NCI-H1417 (cell line): ENCODE results near the gene TIMP2.

ENCODE experiments used
- DNase-seq, 3 experiments: peaks; one replicate each; lab custom pipeline; 2025; lab: John Stamatoyannopoulos, UW

Gene TIMP2

DNA sequence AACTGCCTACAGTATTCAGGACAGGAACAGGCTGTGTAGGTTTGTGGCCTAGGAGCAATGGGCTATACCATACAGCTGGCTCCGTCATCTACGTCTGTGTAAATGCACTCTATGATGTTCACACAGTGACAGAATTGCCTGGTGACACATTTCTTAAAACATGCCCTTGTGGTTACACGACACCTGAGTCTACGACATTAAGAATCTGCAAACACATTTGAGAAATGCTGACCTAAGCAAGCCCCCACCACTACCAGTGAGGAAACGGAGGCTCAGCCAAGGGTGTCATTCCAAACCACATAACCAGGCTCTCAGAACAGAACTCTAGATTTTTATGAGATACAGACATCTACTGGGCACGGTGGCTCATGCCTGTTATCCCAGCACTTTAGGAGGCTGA is 108.1 kb downstream of the TIMP2 start:
- DNase-seq, result no peak

DNA sequence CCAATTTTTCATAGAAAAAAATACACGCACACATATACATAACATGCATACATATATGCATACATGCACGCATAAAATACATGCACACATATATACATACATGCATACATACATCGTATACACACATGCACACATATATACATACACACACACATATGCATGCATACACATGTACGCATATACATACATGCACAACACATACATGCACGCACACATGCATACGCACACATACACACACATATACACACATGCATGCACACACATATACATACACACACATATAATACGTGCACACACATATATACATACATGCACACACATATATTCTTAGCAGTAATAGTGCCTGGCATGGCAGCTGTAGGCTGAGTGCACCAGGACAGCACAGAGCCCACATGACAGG is 109.5 kb downstream of the TIMP2 start:
- no peak for DNase-seq

DNA sequence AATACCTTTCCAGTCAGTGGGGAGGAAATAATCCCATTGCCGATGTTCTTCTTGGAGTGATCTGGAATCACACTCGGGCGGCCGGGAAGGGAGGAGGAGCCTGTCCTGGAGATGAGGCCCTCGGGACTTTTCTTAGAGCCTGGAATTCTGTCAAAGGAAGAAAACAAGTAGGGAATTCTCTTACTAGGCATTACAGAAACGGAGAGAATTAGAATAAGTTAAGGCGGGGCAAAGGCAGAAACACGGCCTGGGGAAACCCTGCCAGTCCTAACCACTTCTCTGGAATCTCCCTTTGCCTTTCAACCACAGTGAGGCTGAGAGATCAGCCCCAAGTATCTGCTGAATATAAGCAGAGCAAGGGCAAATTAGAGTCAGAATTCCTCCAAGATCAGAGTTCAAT is 112.3 kb downstream of the TIMP2 start:
- DNase-seq, result no peak

DNA sequence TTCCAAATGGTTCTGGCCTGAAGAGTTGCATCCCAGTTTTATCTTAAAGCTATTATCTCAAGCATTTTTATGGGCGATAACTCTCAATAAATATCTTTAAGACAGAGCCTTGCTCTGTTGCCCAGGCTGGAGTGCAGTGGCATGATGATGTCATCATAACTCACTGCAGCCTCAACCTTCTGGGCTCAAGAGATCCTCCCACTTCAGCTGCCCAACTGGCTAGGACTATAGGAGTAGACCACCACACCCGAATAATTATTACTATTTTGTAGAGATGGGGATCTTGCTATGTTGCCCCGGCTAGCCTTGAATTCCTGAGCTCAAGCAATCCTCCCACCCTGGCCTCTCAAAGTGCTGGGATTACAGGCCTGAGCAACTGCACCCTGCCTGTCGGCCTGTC is 117.0 kb downstream of the TIMP2 start:
- no peak for DNase-seq

DNA sequence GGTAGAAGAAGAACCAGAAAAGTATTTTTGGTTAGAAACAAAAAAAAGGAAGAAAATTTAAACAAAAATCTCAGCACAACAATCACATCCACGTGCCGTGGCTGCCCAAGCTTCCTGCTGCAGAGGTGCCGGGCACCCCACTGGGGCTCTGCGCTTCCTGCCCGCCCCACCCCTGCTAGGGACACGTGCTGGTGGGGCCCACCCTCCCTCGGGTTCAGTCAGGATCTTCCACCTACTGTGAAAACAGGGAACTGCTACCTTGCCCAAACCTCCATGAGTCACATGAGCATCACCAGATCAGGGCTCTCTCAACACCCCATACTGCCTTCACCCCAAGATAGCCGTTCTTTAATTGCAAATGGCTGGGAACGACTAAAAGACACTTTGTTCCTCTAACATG is 118.7 kb downstream of the TIMP2 start:
- no peak for DNase-seq

DNA sequence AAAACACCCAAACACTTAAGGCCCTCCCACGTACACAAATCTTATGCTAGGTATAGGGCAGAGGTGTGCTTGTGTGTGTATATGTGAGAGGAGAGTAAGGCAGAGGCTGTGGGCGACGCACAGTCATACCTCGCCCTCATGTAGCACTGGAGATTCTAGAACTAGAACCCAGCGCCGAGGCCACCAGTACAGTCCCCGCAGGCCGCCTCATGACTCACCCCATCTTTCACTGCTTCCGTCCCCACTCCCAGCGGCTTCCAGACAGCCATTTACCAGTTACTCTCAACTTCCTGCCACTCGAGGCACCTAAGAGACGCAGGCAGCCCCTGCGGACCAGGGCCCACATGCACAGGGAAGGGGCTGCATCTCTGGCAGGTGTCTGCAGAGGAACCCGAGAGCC is 119.9 kb downstream of the TIMP2 start:
- DNase-seq, result no peak

DNA sequence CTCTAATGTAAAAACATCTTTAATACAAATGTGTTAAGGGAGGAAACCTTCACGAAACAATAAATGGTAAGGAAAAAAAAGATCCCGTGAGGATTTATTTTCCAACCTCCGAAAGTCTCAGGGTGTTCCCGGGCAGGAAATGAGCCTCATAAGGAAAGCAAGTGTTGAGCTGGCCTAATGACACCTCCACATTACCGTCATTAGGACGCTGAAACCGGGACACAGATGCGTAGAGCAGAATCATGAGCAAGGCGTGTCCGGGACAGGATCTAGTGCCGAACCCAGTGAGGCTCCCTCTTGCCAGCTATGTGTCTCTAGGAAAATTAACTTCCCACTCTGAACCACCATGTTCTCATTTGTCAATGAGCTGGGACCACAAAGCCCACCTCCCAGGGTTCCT is 120.4 kb downstream of the TIMP2 start:
- no peak for DNase-seq

DNA sequence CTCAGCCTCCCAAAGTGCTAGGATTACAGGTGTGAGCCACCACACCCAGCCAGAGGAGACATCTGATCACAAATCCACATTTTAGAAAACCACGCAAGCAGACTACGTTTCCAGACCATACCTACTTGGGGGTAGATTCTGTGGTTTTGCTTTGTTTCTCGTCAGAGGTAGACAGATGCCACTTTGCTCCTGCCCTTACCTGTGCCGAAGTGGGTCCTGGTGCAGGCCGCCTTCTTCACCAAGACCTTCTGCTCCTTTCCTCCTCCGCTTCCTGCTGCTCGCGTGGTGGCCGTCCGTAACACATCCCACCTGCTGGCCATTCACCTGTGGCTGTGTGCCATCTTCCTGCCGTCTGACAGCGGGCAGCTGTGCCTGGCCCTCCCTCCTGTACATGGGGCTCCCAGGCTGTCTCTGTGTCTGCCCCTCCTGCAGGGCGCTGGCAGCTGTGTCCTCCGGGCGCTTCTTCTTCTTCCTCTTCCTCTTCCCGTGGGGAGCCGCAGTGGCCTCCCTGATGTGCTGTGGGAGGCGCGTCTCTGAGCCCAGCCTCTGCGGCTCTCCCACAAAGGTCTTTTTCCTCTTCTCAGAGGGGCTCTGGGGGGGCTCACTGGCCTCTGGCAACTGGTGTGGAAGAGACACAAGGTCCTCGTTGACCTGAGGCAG is 121.9 kb downstream of the TIMP2 start:
- no peak for DNase-seq
